Measurements from ENCODE around the gene DHRS7B.

The DHRS7B gene

DNA sequence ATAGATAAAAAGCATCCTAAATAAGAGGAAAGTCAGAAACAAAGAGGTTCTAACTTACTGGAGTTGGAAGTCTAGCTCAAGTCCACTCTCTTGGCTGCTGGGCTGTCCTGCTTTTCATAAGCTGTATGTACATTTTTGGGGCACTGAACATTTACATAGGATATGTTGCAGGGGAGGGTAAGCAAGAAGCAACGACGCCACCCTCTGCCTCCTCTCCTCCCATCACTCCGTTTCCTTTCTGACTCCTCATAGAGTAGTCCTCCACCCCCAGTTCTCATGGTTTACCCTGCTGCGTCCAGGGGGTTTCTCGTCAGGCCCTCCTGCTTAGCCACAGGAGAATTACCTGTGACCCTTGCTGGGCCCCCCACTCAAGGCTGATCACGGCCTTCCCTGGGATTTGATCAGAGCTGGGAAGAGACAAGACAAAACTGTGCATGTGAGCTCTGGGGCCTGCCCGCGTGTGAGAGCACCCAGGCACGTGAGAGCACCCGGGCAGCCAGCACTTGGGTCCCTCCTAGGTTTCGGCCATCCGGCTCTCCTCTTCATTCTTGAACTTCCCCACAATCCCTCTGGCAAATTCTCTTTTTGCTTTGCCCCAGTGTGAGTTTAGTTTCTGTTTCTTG is 50.1 kb downstream of the DHRS7B start:
- no peak overlapping the region for H3K14ac ChIP-seq (ENCODE audit: low read length)
- H3K4me2 ChIP-seq (ENCODE audit: low read length) = no peak overlapping the region
- no peaks in the 10 kb centered on the region for H3K79me2 ChIP-seq (ENCODE audit: control insufficient read depth, insufficient read depth, low read length, poor library complexity)
- no peak overlapping the region for H3K4ac ChIP-seq (ENCODE audit: low read depth, low read length)
- H2AFZ ChIP-seq (ENCODE audit: insufficient read depth, low read length, poor library complexity) = no peak overlapping the region
- H3K36me3 ChIP-seq (ENCODE audit: control insufficient read depth in 1 of 2, insufficient read depth in 2 of 2, low read length in 2 of 2) = peaks cover 2 to 9% of the 10 kb centered on the region in 2 experiments
- H3K9ac ChIP-seq (ENCODE audit: low read length) = no peak overlapping the region
- H3K23ac ChIP-seq (ENCODE audit: low read length) = no peak overlapping the region
- H4K12ac ChIP-seq (ENCODE audit: low read depth, low read length) = no peak overlapping the region
- H3K9me3 ChIP-seq (ENCODE audit: insufficient read depth, low read depth, low read length) = peaks cover 2% of the 10 kb centered on the region
- no peak overlapping the region for H2BK120ac ChIP-seq (ENCODE audit: insufficient read depth, low read length, poor library complexity)
- H4K8ac ChIP-seq (ENCODE audit: low read depth, low read length) = no peak overlapping the region
- no CpG with 5 or more reads among the region's 12 CpGs for WGBS (ENCODE audit: extremely low coverage, insufficient coverage, insufficient read length)
- H4K91ac ChIP-seq (ENCODE audit: low read depth, low read length) = no peak overlapping the region
- H3K18ac ChIP-seq (ENCODE audit: low read length) = no peak overlapping the region
- H2BK5ac ChIP-seq (ENCODE audit: low read depth, low read length, poor library complexity) = no peak overlapping the region
- H2BK12ac ChIP-seq (ENCODE audit: low read length) = no peak overlapping the region
- H3K27ac ChIP-seq (ENCODE audit: low read depth, low read length) = no peak overlapping the region
- H3K4me3 ChIP-seq (ENCODE audit: low read depth, low read length) = no peak overlapping the region
- no peaks in the 10 kb centered on the region for H3K27me3 ChIP-seq (ENCODE audit: insufficient read depth, low read length)
- no peaks in the 10 kb centered on the region for H3K79me1 ChIP-seq (ENCODE audit: low read length)
- DNase-seq = no peak
- H3K4me1 ChIP-seq (ENCODE audit: control insufficient read depth in 1 of 2, insufficient read depth in 2 of 2, low read length in 2 of 2) = no peaks in the 10 kb centered on the region
- no peak overlapping the region for H2AK5ac ChIP-seq (ENCODE audit: low read length)

DNA sequence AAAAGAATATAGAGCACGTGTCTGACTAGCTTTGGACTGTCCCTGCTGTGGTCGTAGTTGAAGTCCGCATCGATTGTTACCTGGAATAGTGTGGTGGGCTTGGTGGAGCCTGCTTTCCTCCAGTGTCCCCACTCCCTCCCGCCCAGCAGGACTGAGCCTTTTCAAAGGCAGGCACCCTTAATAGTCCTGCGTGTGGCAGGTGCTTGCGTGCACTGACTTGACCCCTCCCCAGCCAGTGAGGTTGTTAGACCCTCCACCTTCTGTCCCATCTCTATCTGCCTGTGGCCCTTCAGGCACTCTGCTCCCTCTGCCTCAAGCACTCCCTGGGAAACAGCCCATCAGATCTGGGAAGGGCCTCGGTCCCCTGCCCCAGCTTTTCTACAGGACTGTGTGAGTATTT is 50.6 kb downstream of the DHRS7B start:
- Histone ChIP-seq H2BK5ac (ENCODE audit: low read depth, low read length, poor library complexity) (no peak overlapping the region), H4K12ac (ENCODE audit: low read depth, low read length) (no peak overlapping the region)

DNA sequence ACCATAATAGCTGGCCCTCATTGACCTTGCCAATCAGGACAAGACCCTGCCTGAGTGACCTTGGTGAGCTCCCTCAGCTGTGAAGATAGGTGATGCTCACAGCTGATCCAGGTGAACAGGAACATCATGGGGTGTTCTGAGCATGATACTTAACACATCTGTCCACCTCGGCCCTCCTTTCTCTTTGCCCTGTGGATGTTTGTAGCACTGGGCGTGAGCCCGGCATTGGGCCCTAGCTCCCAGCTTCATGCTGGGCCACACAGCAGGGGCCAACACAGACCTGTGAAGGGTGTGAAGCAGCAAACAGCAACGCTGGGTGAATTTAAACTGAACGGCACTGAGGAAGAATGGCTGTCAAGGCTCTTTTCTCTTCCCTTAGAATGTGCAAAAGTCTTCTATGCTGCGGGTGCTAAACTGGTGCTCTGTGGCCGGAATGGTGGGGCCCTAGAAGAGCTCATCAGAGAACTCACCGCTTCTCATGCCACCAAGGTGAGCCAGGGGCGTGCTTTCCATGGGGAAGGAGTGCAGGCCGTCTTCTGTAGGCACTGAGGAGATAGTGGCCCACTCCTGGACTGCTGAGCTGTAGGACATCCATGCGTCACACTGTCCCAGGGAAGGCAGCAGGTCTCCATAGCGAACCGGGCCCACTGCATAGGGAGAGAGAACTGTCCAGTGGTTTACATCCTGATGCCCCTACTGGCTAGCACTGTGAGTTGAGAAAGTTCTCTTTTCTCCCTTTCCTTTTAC is 51.3 kb downstream of the DHRS7B start:
- H4K91ac ChIP-seq (ENCODE audit: low read depth, low read length) = no peak overlapping the region
- DNase-seq = no peak
- no peak overlapping the region for H3K9ac ChIP-seq (ENCODE audit: low read length)
- no peaks in the 10 kb centered on the region for H3K4me1 ChIP-seq (ENCODE audit: control insufficient read depth in 1 of 2, insufficient read depth in 2 of 2, low read length in 2 of 2)
- no peak overlapping the region for H3K4ac ChIP-seq (ENCODE audit: low read depth, low read length)
- H2AK5ac ChIP-seq (ENCODE audit: low read length) = no peak overlapping the region
- H3K27me3 ChIP-seq (ENCODE audit: insufficient read depth, low read length) = no peaks in the 10 kb centered on the region
- no peak overlapping the region for H2BK12ac ChIP-seq (ENCODE audit: low read length)
- H3K4me2 ChIP-seq (ENCODE audit: low read length) = no peak overlapping the region
- peaks cover 2% of the 10 kb centered on the region for H3K9me3 ChIP-seq (ENCODE audit: insufficient read depth, low read depth, low read length)
- no CpG with 5 or more reads among the region's 13 CpGs for WGBS (ENCODE audit: extremely low coverage, insufficient coverage, insufficient read length)
- H2BK5ac ChIP-seq (ENCODE audit: low read depth, low read length, poor library complexity) = no peak overlapping the region
- H3K79me1 ChIP-seq (ENCODE audit: low read length) = no peaks in the 10 kb centered on the region
- H4K8ac ChIP-seq (ENCODE audit: low read depth, low read length) = no peak overlapping the region
- H4K12ac ChIP-seq (ENCODE audit: low read depth, low read length) = no peak overlapping the region
- H3K36me3 ChIP-seq (ENCODE audit: control insufficient read depth in 1 of 2, insufficient read depth in 2 of 2, low read length in 2 of 2) = peaks cover 0 to 1% of the 10 kb centered on the region in 2 experiments
- H3K27ac ChIP-seq (ENCODE audit: low read depth, low read length) = no peak overlapping the region
- no peaks in the 10 kb centered on the region for H3K79me2 ChIP-seq (ENCODE audit: control insufficient read depth, insufficient read depth, low read length, poor library complexity)
- H3K23ac ChIP-seq (ENCODE audit: low read length) = no peak overlapping the region
- no peak overlapping the region for H3K14ac ChIP-seq (ENCODE audit: low read length)
- no peak overlapping the region for H3K18ac ChIP-seq (ENCODE audit: low read length)
- no peak overlapping the region for H2AFZ ChIP-seq (ENCODE audit: insufficient read depth, low read length, poor library complexity)
- H2BK120ac ChIP-seq (ENCODE audit: insufficient read depth, low read length, poor library complexity) = no peak overlapping the region
- no peak overlapping the region for H3K4me3 ChIP-seq (ENCODE audit: low read depth, low read length)

More for the DNA sequence above, 50.6 kb downstream of the DHRS7B start:
- Histone ChIP-seq H4K8ac (ENCODE audit: low read depth, low read length) (no peak overlapping the region), H3K4ac (ENCODE audit: low read depth, low read length) (no peak overlapping the region), H3K9ac (ENCODE audit: low read length) (no peak overlapping the region), H3K4me2 (ENCODE audit: low read length) (no peak overlapping the region), H2BK12ac (ENCODE audit: low read length) (no peak overlapping the region), H2AFZ (ENCODE audit: insufficient read depth, low read length, poor library complexity) (no peak overlapping the region), H2BK120ac (ENCODE audit: insufficient read depth, low read length, poor library complexity) (no peak overlapping the region), H3K79me1 (ENCODE audit: low read length) (no peaks in the 10 kb centered on the region), H3K79me2 (ENCODE audit: control insufficient read depth, insufficient read depth, low read length, poor library complexity) (no peaks in the 10 kb centered on the region), H3K27ac (ENCODE audit: low read depth, low read length) (no peak overlapping the region), H3K23ac (ENCODE audit: low read length) (no peak overlapping the region), H3K18ac (ENCODE audit: low read length) (no peak overlapping the region), H4K91ac (ENCODE audit: low read depth, low read length) (no peak overlapping the region), H3K4me3 (ENCODE audit: low read depth, low read length) (no peak overlapping the region), H3K14ac (ENCODE audit: low read length) (no peak overlapping the region), H3K36me3 (ENCODE audit: control insufficient read depth in 1 of 2, insufficient read depth in 2 of 2, low read length in 2 of 2) (peaks cover 0 to 7% of the 10 kb centered on the region in 2 experiments), H3K9me3 (ENCODE audit: insufficient read depth, low read depth, low read length) (peaks cover 2% of the 10 kb centered on the region), H2AK5ac (ENCODE audit: low read length) (no peak overlapping the region), H3K27me3 (ENCODE audit: insufficient read depth, low read length) (no peaks in the 10 kb centered on the region), H3K4me1 (ENCODE audit: control insufficient read depth in 1 of 2, insufficient read depth in 2 of 2, low read length in 2 of 2) (no peaks in the 10 kb centered on the region)
- no CpG with 5 or more reads among the region's 8 CpGs for WGBS (ENCODE audit: extremely low coverage, insufficient coverage, insufficient read length)
- DNase-seq = no peak

DNA sequence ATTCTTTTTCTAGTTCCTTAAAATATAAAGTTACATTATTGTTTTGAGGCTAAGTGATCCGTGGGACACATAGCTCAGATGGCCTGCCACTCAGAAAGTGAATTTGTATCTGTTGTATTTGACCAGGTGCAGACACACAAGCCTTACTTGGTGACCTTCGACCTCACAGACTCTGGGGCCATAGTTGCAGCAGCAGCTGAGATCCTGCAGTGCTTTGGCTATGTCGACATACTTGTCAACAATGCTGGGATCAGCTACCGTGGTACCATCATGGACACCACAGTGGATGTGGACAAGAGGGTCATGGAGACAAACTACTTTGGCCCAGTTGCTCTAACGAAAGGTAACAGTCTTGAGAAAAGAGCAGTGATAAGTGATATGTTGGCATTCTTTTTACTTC is 56.7 kb downstream of the DHRS7B start:
- no peak overlapping the region for H3K18ac ChIP-seq (ENCODE audit: low read length)
- H3K4me2 ChIP-seq (ENCODE audit: low read length) = no peak overlapping the region
- WGBS (ENCODE audit: extremely low coverage, insufficient coverage, insufficient read length) = no CpG with 5 or more reads among the region's 5 CpGs
- no peaks in the 10 kb centered on the region for H3K79me1 ChIP-seq (ENCODE audit: low read length)
- no peak overlapping the region for H3K27ac ChIP-seq (ENCODE audit: low read depth, low read length)
- H2BK120ac ChIP-seq (ENCODE audit: insufficient read depth, low read length, poor library complexity) = no peak overlapping the region
- H3K9ac ChIP-seq (ENCODE audit: low read length) = no peak overlapping the region
- no peak overlapping the region for H2AK5ac ChIP-seq (ENCODE audit: low read length)
- H3K23ac ChIP-seq (ENCODE audit: low read length) = no peak overlapping the region
- DNase-seq = no peak
- no peaks in the 10 kb centered on the region for H3K79me2 ChIP-seq (ENCODE audit: control insufficient read depth, insufficient read depth, low read length, poor library complexity)
- H3K4ac ChIP-seq (ENCODE audit: low read depth, low read length) = no peak overlapping the region
- no peak overlapping the region for H3K14ac ChIP-seq (ENCODE audit: low read length)
- H4K8ac ChIP-seq (ENCODE audit: low read depth, low read length) = no peak overlapping the region
- no peak overlapping the region for H4K12ac ChIP-seq (ENCODE audit: low read depth, low read length)
- H3K4me1 ChIP-seq (ENCODE audit: control insufficient read depth in 1 of 2, insufficient read depth in 2 of 2, low read length in 2 of 2) = peaks cover 0 to 7% of the 10 kb centered on the region in 2 experiments
- H2BK5ac ChIP-seq (ENCODE audit: low read depth, low read length, poor library complexity) = no peak overlapping the region
- no peak overlapping the region for H2BK12ac ChIP-seq (ENCODE audit: low read length)
- H3K9me3 ChIP-seq (ENCODE audit: insufficient read depth, low read depth, low read length) = no peaks in the 10 kb centered on the region
- H2AFZ ChIP-seq (ENCODE audit: insufficient read depth, low read length, poor library complexity) = no peak overlapping the region
- H4K91ac ChIP-seq (ENCODE audit: low read depth, low read length) = no peak overlapping the region
- H3K4me3 ChIP-seq (ENCODE audit: low read depth, low read length) = peak overlapping the region; percentile 60
- no peaks in the 10 kb centered on the region for H3K27me3 ChIP-seq (ENCODE audit: insufficient read depth, low read length)
- peaks cover 8% of the 10 kb centered on the region in 2 experiments for H3K36me3 ChIP-seq (ENCODE audit: control insufficient read depth in 1 of 2, insufficient read depth in 2 of 2, low read length in 2 of 2)
